ENCODE data around the gene ZNF544.

ZNF544 gene

DNA sequence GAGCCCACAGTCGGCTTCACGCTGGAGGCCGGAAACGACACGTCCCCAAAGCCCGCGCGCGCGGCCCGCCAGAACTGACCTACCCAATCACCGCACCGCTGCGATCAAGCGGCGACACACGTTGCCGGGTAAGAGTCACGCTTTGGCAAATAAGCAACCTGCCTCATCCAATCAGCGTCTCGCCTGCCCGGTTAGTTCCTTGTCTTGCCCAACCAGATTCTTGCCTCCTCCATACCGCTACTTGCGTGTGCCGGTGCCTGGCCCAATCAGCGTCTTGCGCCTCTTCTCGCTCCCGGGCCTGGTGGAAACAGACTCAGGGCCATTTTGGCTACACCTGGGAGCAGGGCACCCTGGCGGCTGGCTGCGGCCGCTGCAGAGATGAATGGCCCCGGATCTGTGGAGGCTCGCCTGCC is 11.6 kb upstream of the ZNF544 start:
- Histone ChIP-seq H4K20me1 (ENCODE audit: insufficient read depth) (no peaks in the 10 kb centered on the region), H3K4me3 (IDR thresholded peaks at IDR 0.05; ENCODE audit: insufficient read depth, low read depth, low read length) (no peak overlapping the region), H3K27me3 (ENCODE audit: insufficient read depth, low read depth) (no peaks in the 10 kb centered on the region), H2AFZ (ENCODE audit: low read depth) (no peak overlapping the region), H3K9ac (no peak overlapping the region), H3K27ac (no peak overlapping the region), H3K79me2 (ENCODE audit: insufficient read depth, low read depth) (no peaks in the 10 kb centered on the region), H3K4me2 (no peak overlapping the region), H3K4me1 (ENCODE audit: low read depth, poor library complexity, severe bottlenecking) (no peaks in the 10 kb centered on the region), H3K36me3 (ENCODE audit: insufficient read depth) (peaks cover 9% of the 10 kb centered on the region; the same call in 1 of the 2 replicates)
- TF ChIP-seq, protein P1, sequence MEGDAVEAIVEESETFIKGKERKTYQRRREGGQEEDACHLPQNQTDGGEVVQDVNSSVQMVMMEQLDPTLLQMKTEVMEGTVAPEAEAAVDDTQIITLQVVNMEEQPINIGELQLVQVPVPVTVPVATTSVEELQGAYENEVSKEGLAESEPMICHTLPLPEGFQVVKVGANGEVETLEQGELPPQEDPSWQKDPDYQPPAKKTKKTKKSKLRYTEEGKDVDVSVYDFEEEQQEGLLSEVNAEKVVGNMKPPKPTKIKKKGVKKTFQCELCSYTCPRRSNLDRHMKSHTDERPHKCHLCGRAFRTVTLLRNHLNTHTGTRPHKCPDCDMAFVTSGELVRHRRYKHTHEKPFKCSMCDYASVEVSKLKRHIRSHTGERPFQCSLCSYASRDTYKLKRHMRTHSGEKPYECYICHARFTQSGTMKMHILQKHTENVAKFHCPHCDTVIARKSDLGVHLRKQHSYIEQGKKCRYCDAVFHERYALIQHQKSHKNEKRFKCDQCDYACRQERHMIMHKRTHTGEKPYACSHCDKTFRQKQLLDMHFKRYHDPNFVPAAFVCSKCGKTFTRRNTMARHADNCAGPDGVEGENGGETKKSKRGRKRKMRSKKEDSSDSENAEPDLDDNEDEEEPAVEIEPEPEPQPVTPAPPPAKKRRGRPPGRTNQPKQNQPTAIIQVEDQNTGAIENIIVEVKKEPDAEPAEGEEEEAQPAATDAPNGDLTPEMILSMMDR (conservative IDR thresholded peaks at IDR 0.05; ENCODE audit: low read depth, low read length): no peak

DNA sequence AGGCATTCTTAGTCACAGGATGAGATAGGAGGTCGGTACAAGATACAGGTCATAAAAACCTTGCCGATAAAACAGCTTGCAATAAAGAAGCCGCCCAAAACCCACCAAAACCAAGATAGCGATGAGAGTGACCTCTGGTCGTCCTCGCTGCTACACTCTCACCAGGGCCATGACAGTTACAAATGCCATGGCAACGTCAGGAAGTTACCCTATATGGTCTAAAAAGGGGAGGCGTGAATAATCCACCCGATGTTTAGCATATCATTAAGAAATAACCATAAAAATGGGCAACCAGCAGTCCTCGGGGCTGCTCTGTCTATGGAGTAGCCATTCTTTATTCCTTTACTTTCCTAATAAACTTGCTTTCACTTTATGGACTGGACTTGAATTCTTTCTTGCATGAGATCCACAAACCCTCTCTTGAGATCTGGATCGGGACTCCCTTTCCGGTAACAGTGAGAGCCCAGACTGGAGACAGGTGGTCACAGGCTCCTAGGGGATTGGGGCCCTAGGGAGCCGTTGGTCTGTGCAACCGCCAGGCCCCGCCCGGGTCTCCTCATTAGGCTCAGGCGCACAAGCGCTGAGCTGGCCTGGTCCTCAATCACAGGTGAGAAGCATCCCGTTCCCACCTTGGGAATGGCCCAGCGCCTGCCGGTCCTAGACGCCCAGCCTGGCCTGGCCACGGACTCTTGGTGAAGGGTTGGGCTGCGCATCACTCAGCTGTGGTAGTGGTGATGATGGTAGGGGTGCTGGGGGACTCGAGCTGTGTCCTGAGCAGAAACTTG is 10.9 kb upstream of the ZNF544 start:
- no peaks in the 10 kb centered on the region for H3K79me2 ChIP-seq (ENCODE audit: insufficient read depth, low read depth)
- no peak overlapping the region for H3K4me2 ChIP-seq
- H3K27ac ChIP-seq: no peak overlapping the region

DNA sequence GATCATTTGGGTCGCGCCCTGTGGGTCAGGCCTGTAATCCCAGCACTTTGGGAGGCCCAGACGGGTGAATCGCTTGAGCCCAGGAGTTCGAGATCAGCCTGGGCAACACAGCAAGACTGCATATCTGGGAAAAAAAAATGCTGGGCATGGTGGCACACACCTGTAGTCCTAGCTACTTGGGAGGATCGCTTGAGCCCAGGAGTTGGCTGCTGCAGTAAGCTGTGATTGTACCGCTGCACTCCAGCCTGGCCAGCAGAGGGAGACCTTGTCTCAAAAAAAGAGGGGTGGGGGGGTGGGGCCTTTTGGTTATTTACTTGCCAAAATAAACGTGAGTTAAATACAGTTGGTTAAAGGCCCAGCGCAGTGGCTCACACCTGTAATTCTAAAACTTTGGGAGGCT is 9.8 kb upstream of the ZNF544 start:
- TF ChIP-seq, protein P1 (conservative IDR thresholded peaks at IDR 0.05; ENCODE audit: low read depth, low read length): 0 out of 2 replicates have a peak, but pooled peaks have one; percentile 17
- Histone ChIP-seq H3K36me3 (ENCODE audit: insufficient read depth) (no peaks in the 10 kb centered on the region), H3K4me1 (ENCODE audit: low read depth, poor library complexity, severe bottlenecking) (no peaks in the 10 kb centered on the region), H2AFZ (ENCODE audit: low read depth) (no peak overlapping the region; the same call in 1 of the 2 replicates), H4K20me1 (ENCODE audit: insufficient read depth) (no peaks in the 10 kb centered on the region), H3K4me2 (no peak overlapping the region), H3K27ac (no peak overlapping the region), H3K4me3 (IDR thresholded peaks at IDR 0.05; ENCODE audit: insufficient read depth, low read depth, low read length) (no peak overlapping the region), H3K9ac (no peak overlapping the region), H3K79me2 (ENCODE audit: insufficient read depth, low read depth) (no peaks in the 10 kb centered on the region), H3K27me3 (ENCODE audit: insufficient read depth, low read depth) (no peaks in the 10 kb centered on the region)

More for the DNA sequence above, 10.9 kb upstream of the ZNF544 start:
- Histone ChIP-seq H3K27me3 (ENCODE audit: insufficient read depth, low read depth) (no peaks in the 10 kb centered on the region), H2AFZ (ENCODE audit: low read depth) (no peak overlapping the region), H3K4me3 (IDR thresholded peaks at IDR 0.05; ENCODE audit: insufficient read depth, low read depth, low read length) (no peak overlapping the region), H4K20me1 (ENCODE audit: insufficient read depth) (no peaks in the 10 kb centered on the region), H3K9ac (no peak overlapping the region), H3K4me1 (ENCODE audit: low read depth, poor library complexity, severe bottlenecking) (no peaks in the 10 kb centered on the region), H3K36me3 (ENCODE audit: insufficient read depth) (peaks cover 2% of the 10 kb centered on the region; the same call in 1 of the 2 replicates)
- TF ChIP-seq, protein P1 (conservative IDR thresholded peaks at IDR 0.05; ENCODE audit: low read depth, low read length): no peak

DNA sequence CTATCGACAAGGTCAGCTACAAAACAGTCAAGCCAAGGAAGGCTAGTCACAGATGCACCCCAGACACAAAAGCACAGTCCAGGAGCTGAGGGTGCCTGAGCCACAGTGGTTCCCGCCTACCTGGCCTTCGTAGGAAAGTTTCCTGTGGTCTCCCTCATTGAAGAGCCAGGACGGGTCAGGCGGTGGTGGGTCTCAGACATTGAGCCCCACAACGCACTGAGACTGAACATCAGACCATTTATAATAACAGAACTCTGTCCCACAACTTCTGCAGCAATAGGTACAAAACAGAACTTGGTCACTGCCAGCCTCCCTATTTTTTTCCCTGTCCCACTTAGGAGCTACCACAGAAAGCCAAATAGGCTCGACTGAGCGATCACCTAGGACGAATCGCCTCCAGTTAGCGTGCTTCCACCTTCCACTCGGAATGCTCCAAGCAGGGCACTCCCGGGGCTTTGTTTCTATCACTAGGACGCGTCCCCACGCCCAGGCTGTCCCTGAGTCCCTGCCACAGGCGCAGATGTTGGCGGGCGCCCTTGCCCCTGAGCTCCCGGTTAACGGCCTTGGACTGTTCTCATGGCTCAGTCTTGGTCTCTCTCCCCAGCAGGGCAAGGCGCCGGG is 640 bp upstream of the ZNF544 start:
- Histone ChIP-seq H3K4me2 (no peak overlapping the region; the same call in 1 of the 2 replicates), H3K79me2 (ENCODE audit: insufficient read depth, low read depth) (no peaks in the 10 kb centered on the region), H3K9ac (peak overlapping the region; percentile 46; the same call in 1 of the 2 replicates), H3K27ac (peak overlapping the region; percentile 32; the same call in 1 of the 2 replicates), H3K4me3 (IDR thresholded peaks at IDR 0.05; ENCODE audit: insufficient read depth, low read depth, low read length) (no peak overlapping the region), H2AFZ (ENCODE audit: low read depth) (peak overlapping the region; percentile 50; the same call in 1 of the 2 replicates), H4K20me1 (ENCODE audit: insufficient read depth) (no peaks in the 10 kb centered on the region), H3K36me3 (ENCODE audit: insufficient read depth) (no peaks in the 10 kb centered on the region), H3K4me1 (ENCODE audit: low read depth, poor library complexity, severe bottlenecking) (no peaks in the 10 kb centered on the region), H3K27me3 (ENCODE audit: insufficient read depth, low read depth) (no peaks in the 10 kb centered on the region)
- TF ChIP-seq, protein P1 (conservative IDR thresholded peaks at IDR 0.05; ENCODE audit: low read depth, low read length): no peak

Data from KMS-11 (cell line).